Measurements from ENCODE around the gene CFAP20DC. TPM values are rescaled to one million over a fixed set of nuclear protein-coding genes. Genes with fewer than 3 reads are reported as not detected.

CFAP20DC gene
- total RNA-seq, 1 experiment from 2014 or later, result 4.5 TPM

GRCh38 chr3:59069838-59070237 lies 20.0 kb upstream of the CFAP20DC start:
- no peaks in the 10 kb centered on the region for H3K79me1 ChIP-seq (ENCODE audit: insufficient read depth, low read depth, low read length, poor library complexity, severe bottlenecking)
- no peak overlapping the region for H2BK15ac ChIP-seq (ENCODE audit: low read depth, low read length)
- no peak overlapping the region for H3K4ac ChIP-seq (ENCODE audit: low read depth, low read length)
- H3K27me3 ChIP-seq (ENCODE audit: insufficient read depth, low read length), result no peaks in the 10 kb centered on the region
- H2BK5ac ChIP-seq (ENCODE audit: insufficient read length, low read length), result no peak overlapping the region
- WGBS (ENCODE audit: extremely low coverage, insufficient read length, low lambda C conversion rate), result no CpG with 5 or more reads among the region's 2 CpGs
- H3K23ac ChIP-seq (ENCODE audit: insufficient read length, low read depth, low read length), result no peak overlapping the region
- no peak overlapping the region for H3K27ac Mint-ChIP-seq
- no peak overlapping the region for H3K27ac ChIP-seq (ENCODE audit: insufficient read length, low read depth, low read length)
- H4K20me1 ChIP-seq (ENCODE audit: control insufficient read depth, insufficient read depth, insufficient read length), result no peaks in the 10 kb centered on the region
- H3K9me3 ChIP-seq (ENCODE audit: control insufficient read depth, low read depth, low read length), result no peaks in the 10 kb centered on the region
- H2BK12ac ChIP-seq (ENCODE audit: insufficient read length, low read depth, low read length), result no peak overlapping the region
- H2AFZ ChIP-seq (ENCODE audit: low read length), result no peak overlapping the region
- no peak for DNase-seq
- H4K91ac ChIP-seq (ENCODE audit: insufficient read length, low read depth, low read length), result no peak overlapping the region
- H3K9me3 Mint-ChIP-seq, result no peaks in the 10 kb centered on the region
- no peak overlapping the region for H2BK20ac ChIP-seq (ENCODE audit: low read depth, low read length, poor library complexity, severe bottlenecking)
- H3K9ac ChIP-seq (ENCODE audit: extremely low read depth, insufficient read length, low read length), result no peak overlapping the region
- no peak overlapping the region for H3K18ac ChIP-seq (ENCODE audit: insufficient read length, low read depth, low read length)
- H3T11ph ChIP-seq (ENCODE audit: low read length), result no peak overlapping the region
- no peaks in the 10 kb centered on the region for H3K23me2 ChIP-seq (ENCODE audit: insufficient read length, low read depth, low read length, poor library complexity, severe bottlenecking)
- no peak overlapping the region for H2AK5ac ChIP-seq (ENCODE audit: insufficient read length, low read length)
- H3K4me1 Mint-ChIP-seq, result peaks cover 7% of the 10 kb centered on the region in 2 experiments; a peak in 3 of 4 replicates
- no peaks in the 10 kb centered on the region; a peak in 1 of 7 replicates for H3K36me3 Mint-ChIP-seq (ENCODE audit: insufficient read depth in 1 of 3, low read depth in 3 of 3)
- H4K8ac ChIP-seq (replicated peaks; ENCODE audit: insufficient read length, low read depth, low read length), result no peak overlapping the region
- H3K4me3 Mint-ChIP-seq, result no peak overlapping the region
- no peaks in the 10 kb centered on the region; the same call in 1 of the 2 replicates for H3K27me3 Mint-ChIP-seq (ENCODE audit: low read depth)
- H3K14ac ChIP-seq (ENCODE audit: insufficient read depth, low read length), result no peak overlapping the region
- H3K79me2 ChIP-seq (ENCODE audit: insufficient read depth, low read length), result no peaks in the 10 kb centered on the region
- H3K56ac ChIP-seq (ENCODE audit: insufficient read length, low read depth, low read length), result no peak overlapping the region
- H2BK120ac ChIP-seq (ENCODE audit: low read depth, low read length, poor library complexity, severe bottlenecking), result no peak overlapping the region
- no peak overlapping the region for H4K5ac ChIP-seq (ENCODE audit: insufficient read length, low read depth, low read length)
- no peaks in the 10 kb centered on the region for H3K4me1 ChIP-seq (ENCODE audit: insufficient read depth, low read length)
- H3K4me2 ChIP-seq (ENCODE audit: insufficient read depth, insufficient read length, low read length), result no peak overlapping the region
- TF ChIP-seq CTCF (conservative IDR thresholded peaks at IDR 0.05), result no peak
